Activated CD8-positive, alpha-beta memory T cell treated with anti-CD3 and anti-CD28 coated beads for 36 hours (primary cell): ENCODE results near the gene MRFAP1. TPM values are rescaled to one million over a fixed set of nuclear protein-coding genes. Genes with fewer than 3 reads are reported as not detected.

Experiments
- CTCF ChIA-PET: fragments of 350-600 bp; sonication (Branson Sonifier 250); formaldehyde crosslinking; loops from one replicate; lab custom pipeline; 2021; ENCODE audit warnings: antibody characterized with exemption; lab: Charles Lee
- POLR2A ChIA-PET: fragments of 350-600 bp; sonication (Branson Sonifier 250); formaldehyde crosslinking; loops from one replicate; lab custom pipeline; 2021; ENCODE audit warnings: antibody characterized with exemption; lab: Charles Lee
- total RNA-seq, 2 experiments: library from RNA; stranded (reverse); gene quantifications; one replicate each; pipeline ENCODE4 v1.2.3, GENCODE V29; 2021

MRFAP1 gene
- total RNA-seq, 2 experiments from 2014 or later, result 121 to 124 TPM

DNA sequence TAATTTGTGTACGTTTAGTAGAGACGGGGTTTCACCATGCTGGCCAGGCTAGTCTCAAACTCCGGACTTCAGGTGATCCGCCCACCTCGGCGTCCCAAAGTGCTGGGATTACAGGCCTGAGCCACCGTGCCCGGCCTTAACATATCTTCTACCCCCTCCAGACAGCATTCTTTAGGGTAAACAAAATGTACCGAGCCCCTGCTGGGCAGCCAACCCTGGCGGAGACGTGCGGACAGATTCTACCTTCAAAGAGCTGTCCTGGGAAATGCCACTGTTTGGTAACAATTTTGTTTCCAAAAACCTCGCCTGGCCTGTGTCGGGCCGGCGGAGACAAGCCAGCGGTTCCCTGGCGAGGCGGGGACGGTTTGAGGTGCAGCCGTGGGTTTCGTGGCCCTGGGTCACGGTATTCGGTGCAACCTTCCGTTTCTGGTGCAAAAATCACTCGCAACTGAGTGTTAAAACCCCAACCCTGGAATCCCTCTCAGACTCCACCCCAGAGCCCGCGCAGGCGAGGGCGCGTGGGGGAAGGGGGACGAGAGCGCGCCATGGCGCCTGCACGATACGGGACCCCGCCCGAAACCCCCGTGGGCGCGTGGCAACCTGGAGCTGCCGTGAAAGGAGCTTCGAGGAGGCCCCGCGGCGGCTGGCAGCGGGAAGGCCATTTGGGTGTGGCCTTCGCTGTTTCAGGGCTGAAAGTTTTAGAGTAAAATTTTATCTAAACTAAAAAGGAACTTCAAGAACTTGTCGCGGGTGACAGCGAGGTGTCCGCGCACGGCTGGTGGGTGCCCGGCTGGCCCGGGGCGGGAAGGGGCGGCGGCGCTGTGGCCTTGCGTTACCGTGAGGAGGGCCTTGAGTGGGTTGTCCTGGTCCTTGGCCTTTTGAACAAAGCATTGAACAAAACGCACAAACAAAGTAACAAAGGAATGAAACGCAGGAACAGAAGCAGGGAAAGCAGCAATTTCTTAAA, 17.0 kb downstream of the MRFAP1 start:
- POLR2A ChIA-PET, result interaction anchor here (2.5 to 3.0 kb wide), 2 partner anchors 16 kb away, joined by 9 to 17 read pairs; partner anchors contain the start of gene MRFAP1
- CTCF ChIA-PET, result interaction anchor here (1.5 to 1.8 kb wide), 2 partner anchors 12 to 16 kb away, joined by 3 to 5 read pairs; no protein-coding TSS in a partner anchor

DNA sequence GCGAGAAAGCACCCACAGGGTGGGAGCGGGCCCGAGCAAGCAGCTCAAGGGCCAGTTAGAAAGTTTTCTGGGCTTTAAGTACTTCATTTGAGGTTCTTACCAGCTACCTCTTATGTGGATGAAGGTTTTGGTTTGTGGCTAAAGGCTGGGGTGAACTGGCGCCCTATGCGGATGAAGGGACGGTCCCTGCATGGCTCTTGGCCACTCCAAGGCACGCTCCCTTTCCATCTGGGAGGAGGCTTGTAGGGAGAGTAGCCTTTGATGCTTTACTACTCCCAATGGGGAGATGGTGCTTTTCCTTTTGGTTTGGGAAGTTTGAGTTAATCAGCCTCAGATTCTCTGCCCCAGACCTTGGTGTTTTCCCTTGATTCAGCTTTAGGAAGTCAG, 17.7 kb downstream of the MRFAP1 start:
- POLR2A ChIA-PET, result interaction anchor here (2.5 to 3.0 kb wide), 2 partner anchors 15 to 17 kb away, joined by 9 to 17 read pairs; partner anchors contain the start of gene MRFAP1

DNA sequence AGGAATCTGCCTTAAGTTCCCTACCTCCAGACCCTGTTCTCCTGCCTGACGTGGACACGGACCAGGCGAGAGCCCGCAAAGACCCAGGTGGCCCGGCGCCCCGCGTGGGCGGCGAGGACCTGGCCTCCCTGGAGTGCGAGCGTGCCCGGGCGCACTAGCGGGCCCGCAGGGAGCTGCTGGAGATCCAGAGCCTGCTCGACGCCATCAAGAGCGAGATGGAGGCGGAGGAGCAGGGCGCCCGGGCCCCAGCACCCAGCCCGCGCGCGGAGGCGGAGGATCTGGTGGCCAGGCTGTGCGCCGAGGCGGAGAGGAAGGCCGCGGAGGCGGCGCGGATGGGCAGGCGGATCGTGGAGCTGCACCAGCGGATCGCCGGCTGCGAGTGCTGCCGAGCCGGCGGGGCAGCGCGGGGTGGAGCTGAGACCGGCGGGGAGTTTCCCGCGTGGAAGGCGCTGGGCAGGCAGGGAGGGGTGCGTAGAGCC, 18.2 kb downstream of the MRFAP1 start:
- CTCF ChIA-PET, result interaction anchor here (1.2 to 1.8 kb wide), 3 partner anchors 13 to 31 kb away, joined by 3 to 5 read pairs (median 3); no protein-coding TSS in a partner anchor
- POLR2A ChIA-PET, result interaction anchor here (0.6 to 3.0 kb wide), 3 partner anchors 15 to 409 kb away, joined by 4 to 17 read pairs (median 9); partner anchors contain the start of gene MRFAP1

More for the DNA sequence above, 17.7 kb downstream of the MRFAP1 start:
- CTCF ChIA-PET, result interaction anchor here (1.2 to 1.8 kb wide), 3 partner anchors 13 to 32 kb away, joined by 3 to 5 read pairs (median 3); no protein-coding TSS in a partner anchor

DNA sequence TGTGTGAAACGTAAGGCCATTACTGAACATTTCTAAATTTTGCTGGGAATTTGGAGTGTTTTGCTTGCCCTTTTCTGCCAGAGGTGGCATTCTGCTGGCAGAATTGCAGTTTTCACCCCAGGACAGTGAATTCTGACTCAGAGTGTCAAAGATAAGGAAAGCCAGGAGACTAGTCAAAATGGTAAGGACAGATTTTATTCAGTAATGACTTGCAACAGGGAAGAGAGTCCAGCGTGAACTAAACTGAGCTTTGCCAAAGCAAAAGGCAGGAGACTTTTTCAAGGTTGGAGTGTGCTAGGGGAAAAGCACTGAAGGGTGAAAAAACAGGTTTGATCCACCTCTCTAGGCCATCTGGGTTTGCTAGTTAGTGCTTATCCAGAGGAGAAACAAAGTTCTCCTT, 19.4 kb downstream of the MRFAP1 start:
- POLR2A ChIA-PET, result interaction anchor here (2.5 kb wide), 1 partner anchor 19 kb away, joined by 9 read pairs; the partner anchor contains the start of gene MRFAP1
- CTCF ChIA-PET, result no interaction called here

DNA sequence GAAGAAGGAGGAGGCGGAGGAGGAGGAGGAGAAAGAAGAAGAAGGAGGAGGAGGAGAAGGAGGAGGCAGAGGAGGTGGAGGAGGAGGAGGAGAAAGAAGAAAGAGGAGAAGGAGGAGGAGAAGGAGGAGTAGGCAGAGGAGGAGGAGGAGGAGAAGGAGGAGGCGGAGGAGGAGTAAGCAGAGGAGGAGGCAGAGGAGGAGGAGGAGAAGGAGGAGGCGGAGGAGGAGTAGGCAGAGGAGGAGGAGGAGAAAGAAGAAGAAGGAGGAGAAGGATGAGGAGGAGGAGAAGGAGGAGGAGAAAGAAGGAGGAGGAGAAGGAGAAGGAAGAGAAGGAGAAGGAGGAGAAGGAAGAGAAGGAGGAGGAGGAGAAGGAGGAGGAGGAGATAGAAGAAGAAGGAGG, 19.9 kb downstream of the MRFAP1 start:
- POLR2A ChIA-PET, result interaction anchor here (2.5 kb wide), 1 partner anchor 19 kb away, joined by 9 read pairs; the partner anchor contains the start of gene MRFAP1
- CTCF ChIA-PET, result no interaction called here

DNA sequence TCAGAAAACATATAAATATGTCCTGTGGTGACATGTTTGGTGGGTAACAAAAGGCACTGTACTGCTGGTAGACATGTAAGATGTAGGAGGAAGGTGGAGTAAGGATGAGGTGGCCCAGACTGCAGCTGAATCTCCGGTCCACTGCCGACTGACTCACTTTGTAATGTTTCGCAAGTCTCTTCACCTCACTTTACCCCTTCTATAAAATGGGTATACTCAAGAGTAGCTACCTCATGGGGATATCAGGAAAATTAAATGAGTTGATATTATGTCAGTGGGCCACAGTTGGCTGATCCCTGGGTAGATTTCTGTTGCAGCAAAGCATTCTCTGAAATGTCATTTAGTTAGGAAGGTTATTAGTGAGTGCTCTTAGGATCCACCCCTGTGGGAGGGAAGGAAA, 22.1 kb downstream of the MRFAP1 start:
- POLR2A ChIA-PET, result no interaction called here
- CTCF ChIA-PET, result interaction anchor here (2.5 to 2.7 kb wide), 2 partner anchors 13 to 90 kb away, joined by 5 to 10 read pairs; no protein-coding TSS in a partner anchor

DNA sequence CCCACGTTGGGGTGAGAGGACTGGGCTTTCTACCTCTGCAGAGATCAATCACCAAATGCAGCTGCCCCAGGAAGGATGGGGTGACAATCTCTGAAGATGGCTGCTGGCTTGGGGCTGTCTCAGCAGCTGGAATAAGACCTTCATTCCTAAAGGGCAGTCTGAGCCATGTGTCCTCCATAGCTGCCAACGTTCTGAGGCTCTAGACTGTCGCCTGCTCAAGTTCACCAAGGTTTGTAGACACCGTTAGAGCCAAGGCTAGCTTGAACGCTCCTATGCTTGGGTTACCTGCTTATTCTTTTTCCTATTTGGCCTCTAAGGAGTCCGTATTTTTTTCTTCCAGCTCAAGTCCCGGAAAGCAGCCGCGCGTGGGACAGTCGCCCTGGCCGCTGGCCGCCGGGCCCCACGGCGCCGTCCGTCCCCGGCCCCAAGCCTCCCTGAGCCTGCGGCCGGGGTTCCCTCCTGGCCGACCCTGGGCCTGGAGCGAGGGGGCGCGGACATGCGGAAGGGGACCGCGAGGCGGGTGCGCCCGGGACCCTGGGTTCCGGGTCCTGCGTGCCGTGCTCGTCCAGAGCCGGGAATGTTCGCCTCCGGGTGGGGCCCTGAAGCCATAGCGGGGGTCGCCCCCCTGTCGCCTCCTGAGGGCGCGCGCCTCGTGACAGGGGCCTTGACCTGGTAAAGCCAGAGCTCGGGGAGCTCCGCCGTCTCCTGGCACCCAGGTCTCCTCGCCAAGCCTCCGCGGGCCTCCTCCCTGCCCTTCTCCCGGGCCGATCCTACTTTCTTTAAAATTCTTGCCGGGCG, 23.3 kb downstream of the MRFAP1 start:
- ChIA-PET POLR2A (interaction anchor here (0.6 to 1.8 kb wide), 4 partner anchors 10 to 349 kb away, joined by 3 to 9 read pairs (median 6); partner anchors contain the start of gene MRFAP1), CTCF (interaction anchor here (0.7 to 2.7 kb wide), 8 partner anchors 9 to 91 kb away, joined by 3 to 10 read pairs (median 5); a partner anchor contains a TSS)

DNA sequence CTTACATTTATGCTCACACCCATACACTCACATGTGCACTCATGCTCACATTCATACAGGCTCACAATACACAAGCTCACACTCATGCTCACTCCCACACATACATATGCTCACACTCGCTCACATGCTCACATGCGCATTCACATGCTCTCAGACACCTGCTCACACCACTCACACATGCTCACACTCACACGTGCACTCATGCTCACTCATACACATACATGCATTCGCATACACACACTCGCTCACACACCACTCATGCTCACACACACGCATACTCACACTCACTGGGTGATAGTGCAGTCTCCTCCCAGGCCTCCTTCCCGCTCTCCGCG, 24.8 kb downstream of the MRFAP1 start:
- CTCF ChIA-PET, result interaction anchor here (2.1 kb wide), 1 partner anchor 23 kb away, joined by 6 read pairs; no protein-coding TSS in a partner anchor

DNA sequence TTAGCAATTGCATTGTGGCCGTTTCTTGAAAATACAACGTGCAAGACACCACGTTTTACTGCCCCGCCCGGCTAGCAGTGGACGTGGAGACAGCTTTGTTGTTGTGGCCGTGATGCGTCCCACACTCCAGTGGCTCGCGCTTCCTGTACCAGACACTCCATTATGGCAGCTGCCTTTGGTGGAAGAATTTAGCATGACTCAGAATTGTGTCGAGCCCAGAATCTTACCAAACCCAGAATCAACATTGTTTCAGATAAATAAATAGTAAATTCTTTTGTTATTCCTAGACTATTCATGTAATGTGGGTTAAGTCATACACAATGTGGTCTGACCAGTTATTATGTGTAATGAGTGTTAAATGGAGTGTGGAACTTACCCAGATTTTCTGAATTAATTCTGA, 27.9 kb downstream of the MRFAP1 start:
- CTCF ChIA-PET, result no interaction called here
- POLR2A ChIA-PET, result no interaction called here

More for the DNA sequence above, 24.8 kb downstream of the MRFAP1 start:
- POLR2A ChIA-PET, result no interaction called here

DNA sequence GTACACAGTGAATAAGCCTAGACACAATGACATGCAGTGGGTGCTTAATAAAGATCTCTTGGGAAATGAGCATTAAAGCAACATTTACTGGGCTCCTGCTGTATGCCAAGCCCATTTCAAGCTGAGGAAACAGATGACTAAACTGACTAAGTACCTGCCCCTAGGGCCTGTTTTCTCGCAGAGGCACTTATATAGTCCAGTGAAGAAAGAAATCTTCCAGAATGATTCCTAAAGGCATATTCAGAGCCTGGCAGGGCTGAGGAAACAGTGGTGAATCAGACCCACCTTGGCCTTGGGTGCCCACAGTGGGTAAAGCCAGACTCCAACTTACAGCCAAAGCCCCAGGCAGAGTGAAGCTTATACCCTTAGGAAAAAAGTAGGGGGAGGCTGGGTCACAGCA, 31.2 kb downstream of the MRFAP1 start:
- POLR2A ChIA-PET, result interaction anchor here (0.6 kb wide), 1 partner anchor 1557 kb away, joined by 5 read pairs; no protein-coding TSS in a partner anchor
- CTCF ChIA-PET, result interaction anchor here (1.3 kb wide), 1 partner anchor 44 kb away, joined by 3 read pairs; the partner anchor contains the start of gene BLOC1S4

DNA sequence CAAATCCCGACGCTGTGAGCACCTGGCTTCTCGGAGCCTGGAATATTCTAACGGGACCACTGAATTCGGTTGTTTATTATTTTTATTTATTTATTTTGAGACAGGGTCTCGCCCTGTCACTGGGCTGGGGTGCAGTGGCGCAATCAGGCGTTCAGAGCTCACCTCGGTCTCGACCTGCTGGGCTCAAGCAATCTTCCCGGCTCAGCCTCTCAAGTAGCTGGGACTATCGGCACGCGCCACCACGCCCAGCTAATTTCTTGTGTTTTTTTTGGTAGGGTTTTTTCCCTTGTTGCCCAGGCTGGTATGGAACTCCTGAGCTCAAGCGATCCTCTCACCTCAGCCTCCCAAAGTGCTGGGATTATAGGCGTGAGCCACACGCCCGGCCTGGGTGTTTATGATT, 31.6 kb downstream of the MRFAP1 start:
- ChIA-PET POLR2A (no interaction called here), CTCF (interaction anchor here (1.3 to 2.0 kb wide), 2 partner anchors 30 to 43 kb away, joined by 3 to 6 read pairs; partner anchors contain the start of gene BLOC1S4)

DNA sequence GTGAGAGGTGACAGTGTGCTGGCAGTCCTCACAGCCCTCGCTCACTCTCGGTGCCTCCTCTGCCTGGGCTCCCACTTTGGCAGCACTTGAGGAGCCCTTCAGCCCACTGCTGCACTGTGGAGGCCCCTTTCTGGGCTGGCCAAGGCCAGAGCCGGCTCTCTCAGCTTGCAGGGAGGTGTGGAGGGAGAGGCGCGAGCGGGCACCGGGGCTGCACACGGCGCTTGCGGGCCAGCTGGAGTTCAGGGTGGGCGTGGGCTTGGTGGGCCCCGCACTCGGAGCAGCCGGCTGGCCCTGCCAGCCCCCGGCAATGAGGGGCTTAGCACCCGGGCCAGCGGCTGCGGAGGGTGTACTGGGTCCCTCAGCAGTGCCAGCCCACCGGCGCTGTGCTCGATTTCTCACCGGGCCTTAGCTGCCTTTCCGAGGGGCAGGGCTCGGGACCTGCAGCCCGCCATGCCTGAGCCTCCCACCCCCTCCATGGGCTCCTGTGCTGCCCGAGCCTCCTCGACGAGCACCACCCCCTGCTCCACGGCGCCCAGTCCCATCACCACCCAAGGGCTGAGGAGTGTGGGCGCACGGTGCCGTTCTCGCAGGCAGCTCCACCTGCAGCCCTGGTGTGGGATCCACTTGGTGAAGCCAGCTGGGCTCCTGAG, 32.2 kb downstream of the MRFAP1 start:
- ChIA-PET POLR2A (interaction anchor here (0.8 to 4.2 kb wide), 7 partner anchors 9 to 43 kb away, joined by 4 to 55 read pairs (median 17); partner anchors contain the start of genes BLOC1S4, MRFAP1 and MRFAP1L1), CTCF (interaction anchor here (1.3 to 5.1 kb wide), 5 partner anchors 8 to 43 kb away, joined by 3 to 37 read pairs (median 8); partner anchors contain the start of genes BLOC1S4 and S100P)

DNA sequence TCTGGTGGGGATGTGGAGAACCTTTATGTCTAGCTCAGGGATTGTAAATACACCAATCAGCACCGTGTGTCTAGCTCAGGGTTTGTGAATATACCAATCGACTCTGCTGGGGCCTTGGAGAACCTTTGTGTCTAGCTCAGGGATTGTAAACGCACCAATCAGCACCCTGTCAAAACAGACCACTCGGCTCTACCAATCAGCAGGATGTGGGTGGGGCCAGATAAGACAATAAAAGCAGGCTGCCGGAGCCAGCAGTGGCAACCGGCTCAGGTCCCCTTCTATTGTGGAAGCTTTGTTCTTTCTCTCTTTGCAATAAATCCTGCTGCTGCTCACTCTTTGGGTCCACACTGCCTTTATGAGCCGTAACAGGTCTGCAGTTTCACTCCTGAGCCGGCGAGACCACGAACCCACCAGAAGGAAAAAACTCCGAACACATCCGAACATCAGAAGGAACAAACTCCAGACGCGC, 32.7 kb downstream of the MRFAP1 start:
- CTCF ChIA-PET, result interaction anchor here (1.0 to 5.1 kb wide), 5 partner anchors 9 to 33 kb away, joined by 4 to 37 read pairs (median 8); partner anchors contain the start of genes MRFAP1 and S100P

DNA sequence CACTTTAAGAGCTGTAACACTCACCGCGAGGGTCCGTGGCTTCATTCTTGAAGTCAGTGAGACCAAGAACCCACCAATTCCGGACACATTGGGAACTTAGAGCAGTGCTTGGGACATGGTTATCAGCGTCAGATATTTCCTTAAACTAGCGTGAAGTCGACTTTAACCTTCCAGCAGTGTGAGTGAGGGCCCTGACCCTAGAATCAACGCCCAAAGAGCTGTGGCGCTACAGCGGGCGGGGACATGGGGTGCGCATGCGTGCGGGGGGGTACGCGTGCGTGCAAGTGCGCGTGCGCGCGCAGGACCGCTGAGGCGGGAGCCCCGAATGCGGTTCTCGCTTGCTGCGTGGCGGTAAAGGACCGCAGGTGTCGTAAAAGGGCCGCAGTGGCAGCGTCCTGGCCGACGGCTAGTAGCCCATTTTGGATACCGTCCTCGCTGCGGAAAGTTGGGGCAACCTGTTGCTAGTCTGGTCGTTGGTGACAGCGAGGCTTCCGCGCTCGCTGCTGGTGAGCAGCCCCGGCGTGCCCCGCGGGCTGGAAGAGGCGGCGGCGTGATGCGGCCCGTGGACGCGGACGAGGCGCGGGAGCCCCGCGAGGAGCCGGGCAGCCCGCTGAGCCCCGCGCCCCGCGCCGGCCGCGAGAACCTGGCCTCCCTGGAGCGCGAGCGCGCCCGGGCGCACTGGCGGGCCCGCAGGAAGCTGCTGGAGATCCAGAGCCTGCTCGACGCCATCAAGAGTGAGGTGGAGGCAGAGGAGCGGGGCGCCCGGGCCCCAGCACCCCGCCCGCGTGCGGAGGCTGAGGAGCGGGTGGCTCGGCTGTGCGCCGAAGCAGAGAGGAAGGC, 33.4 kb downstream of the MRFAP1 start:
- ChIA-PET CTCF (interaction anchor here (0.8 to 5.1 kb wide), 20 partner anchors 9 to 235 kb away, joined by 3 to 37 read pairs (median 5); partner anchors contain the start of genes MRFAP1 and S100P), POLR2A (interaction anchor here (0.6 to 4.2 kb wide), 15 partner anchors 10 to 394 kb away, joined by 3 to 55 read pairs (median 8); partner anchors contain the start of genes BLOC1S4, GRPEL1, MRFAP1 and MRFAP1L1)

More for the DNA sequence above, 32.7 kb downstream of the MRFAP1 start:
- POLR2A ChIA-PET, result interaction anchor here (0.8 to 4.2 kb wide), 11 partner anchors 9 to 395 kb away, joined by 3 to 55 read pairs (median 9); partner anchors contain the start of genes BLOC1S4, GRPEL1, MRFAP1 and MRFAP1L1

DNA sequence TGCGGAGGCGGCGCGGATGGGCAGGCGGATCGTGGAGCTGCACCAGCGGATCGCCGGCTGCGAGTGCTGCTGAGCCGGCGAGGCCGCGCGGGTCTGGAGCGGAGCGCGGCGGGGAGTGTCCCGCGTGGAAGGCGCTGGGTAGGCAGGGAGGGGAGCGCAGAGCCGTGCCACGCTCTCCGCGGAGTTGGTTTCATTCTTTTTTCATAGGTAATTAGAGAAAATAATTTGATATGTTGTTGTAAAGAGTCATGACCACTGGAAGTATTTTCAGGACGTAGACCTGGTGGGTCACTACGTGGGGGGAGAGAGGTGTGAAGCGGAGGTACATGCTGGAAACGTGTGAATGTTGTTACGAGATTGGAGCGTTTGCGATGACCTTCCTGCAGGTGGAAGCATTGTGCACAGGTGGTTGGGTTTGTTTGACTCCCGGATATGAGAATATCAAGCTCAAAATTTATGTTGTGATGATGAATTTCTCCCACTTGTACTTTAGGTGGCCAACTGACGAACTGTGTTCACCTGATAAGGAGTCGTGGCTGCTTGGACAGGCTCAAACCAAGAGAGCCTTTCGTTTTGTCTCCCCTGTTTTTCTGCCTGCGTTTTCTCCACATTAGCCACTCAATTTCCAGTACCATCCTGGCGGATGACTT, 34.1 kb downstream of the MRFAP1 start:
- POLR2A ChIA-PET, result interaction anchor here (0.7 to 4.2 kb wide), 11 partner anchors 16 to 393 kb away, joined by 4 to 55 read pairs (median 8); partner anchors contain the start of genes BLOC1S4, GRPEL1, MRFAP1 and MRFAP1L1

More for the DNA sequence above, 34.1 kb downstream of the MRFAP1 start:
- CTCF ChIA-PET, result interaction anchor here (0.6 to 5.1 kb wide), 22 partner anchors 10 to 337 kb away, joined by 3 to 37 read pairs (median 4); partner anchors contain the start of gene S100P
